ENCODE data around the gene ZNF408. TPM values are rescaled to one million over a fixed set of nuclear protein-coding genes. Genes with fewer than 3 reads are reported as not detected.

Gene ZNF408
- total RNA-seq, 2 experiments from 2014 or later = 12.6 to 15.0 TPM

Small RNA genes within 50 kb of the gene (microRNA-seq; reads per million reads assigned to microRNA genes)
- gene MIR5582 = 6.0 reads per million, percentile 16 among the genes with 10 or more reads in this experiment

Other genes starting within 250 kb of the ZNF408 start
- gene AMBRA1, start 107.0 kb upstream of the ZNF408 start, total RNA-seq = 10 to 100 TPM; 36.1 to 41.9 TPM
- gene HARBI1, start 83.8 kb upstream of the ZNF408 start, total RNA-seq = 1 to 10 TPM; 5.9 to 6.6 TPM
- gene ATG13, start 83.5 kb upstream of the ZNF408 start, total RNA-seq = 10 to 100 TPM; 64.0 to 72.9 TPM
- gene ARHGAP1, start 412 bp upstream of the ZNF408 start, total RNA-seq = 10 to 100 TPM; 61.9 to 68.5 TPM
- gene F2, start 18.2 kb downstream of the ZNF408 start, total RNA-seq = not detected
- 100 to 1,000 TPM; 167 to 180 TPM for gene CKAP5, start 145.2 kb downstream of the ZNF408 start, total RNA-seq
- gene LRP4, start 217.5 kb downstream of the ZNF408 start, total RNA-seq = under 1 TPM; 0.12 to 0.16 TPM
- gene CSTPP1, start 235.7 kb downstream of the ZNF408 start, total RNA-seq = 10 to 100 TPM; 14.5 to 18.2 TPM